HEK293T (cell line): Measurements from ENCODE around the gene OAS2.
"Not testable (repeated sequence)": the region's sequence is repeated elsewhere in the genome, so short reads cannot be mapped to it uniquely, and the experiment has no call there.

Source experiments
- CTCF ChIA-PET: fragments of 350-600 bp; formaldehyde crosslinking; extraction: SDS; loops from one replicate; lab custom pipeline; 2021; ENCODE audit warnings: antibody characterized with exemption, inconsistent platforms; lab: Yijun Ruan, JAX
- POLR2A ChIA-PET: fragments of 350-600 bp; formaldehyde crosslinking; extraction: SDS; loops from one replicate; lab custom pipeline; 2020; ENCODE audit warnings: antibody characterized with exemption, inconsistent platforms; lab: Yijun Ruan, JAX
- DNase-seq: peaks from one replicate; pipeline ENCODE4 v3.0.0; 2012; ENCODE audit warnings: mixed read lengths; ENCODE audit errors: extremely low spot score
- ARNT ChIP-seq: fragments of 450-650 bp; IDR thresholded peaks from 2 replicates; pipeline ENCODE4 v1.6.1; 2017; ENCODE audit warnings: mild to moderate bottlenecking
- BHLHE40 ChIP-seq: fragments of 450-650 bp; IDR thresholded peaks from 2 replicates; pipeline ENCODE4 v1.6.1; 2016; ENCODE audit warnings: mild to moderate bottlenecking, moderate library complexity, borderline replicate concordance
- CTBP1 ChIP-seq: fragments of 450-650 bp; IDR thresholded peaks from 2 replicates; pipeline ENCODE4 v1.6.1; 2016; ENCODE audit warnings: borderline replicate concordance
- ELF4 ChIP-seq: fragments of 450-650 bp; IDR thresholded peaks from 2 replicates; pipeline ENCODE4 v1.6.1; 2017; ENCODE audit warnings: antibody characterized with exemption
- FOXA1 ChIP-seq: fragments of 450-650 bp; IDR thresholded peaks from 2 replicates; pipeline ENCODE4 v1.6.1; 2016; ENCODE audit warnings: mild to moderate bottlenecking
- FOXK2 ChIP-seq: fragments of 450-650 bp; IDR thresholded peaks from 2 replicates; pipeline ENCODE4 v1.6.1; 2016; ENCODE audit warnings: mild to moderate bottlenecking
- FOXM1 ChIP-seq: fragments of 450-650 bp; IDR thresholded peaks from 2 replicates; pipeline ENCODE4 v1.6.1; 2017; ENCODE audit warnings: mild to moderate bottlenecking, borderline replicate concordance
- HDGF ChIP-seq: fragments of 450-650 bp; IDR thresholded peaks from 2 replicates; pipeline ENCODE4 v1.6.1; 2017; ENCODE audit warnings: antibody characterized with exemption, borderline replicate concordance
- L3MBTL2 ChIP-seq: fragments of 450-650 bp; conservative IDR thresholded peaks from 2 replicates; pipeline ENCODE4 v1.6.1; 2016; ENCODE audit warnings: mild to moderate bottlenecking
- LEF1 ChIP-seq: fragments of 450-650 bp; IDR thresholded peaks from 2 replicates; pipeline ENCODE4 v1.6.1; 2017; ENCODE audit warnings: mild to moderate bottlenecking, borderline replicate concordance
- NFRKB ChIP-seq: fragments of 450-650 bp; IDR thresholded peaks from 2 replicates; pipeline ENCODE4 v1.6.1; 2016; ENCODE audit warnings: mild to moderate bottlenecking, moderate library complexity
- SP1 ChIP-seq: fragments of 450-650 bp; IDR thresholded peaks from 2 replicates; pipeline ENCODE4 v1.6.1; 2017
- SUZ12 ChIP-seq: fragments of 450-650 bp; IDR thresholded peaks from 2 replicates; pipeline ENCODE4 v1.6.1; 2016; ENCODE audit warnings: mild to moderate bottlenecking
- TARDBP ChIP-seq: fragments of 450-650 bp; IDR thresholded peaks from 2 replicates; pipeline ENCODE4 v1.6.1; 2016
- ZNF384 ChIP-seq: fragments of 450-650 bp; IDR thresholded peaks from 2 replicates; pipeline ENCODE4 v1.6.1; 2016
- TF ChIP-seq, protein P1 (sequence below): fragments of 450-650 bp; IDR thresholded peaks from 2 replicates; pipeline ENCODE4 v1.6.1; 2016

Gene OAS2

DNA sequence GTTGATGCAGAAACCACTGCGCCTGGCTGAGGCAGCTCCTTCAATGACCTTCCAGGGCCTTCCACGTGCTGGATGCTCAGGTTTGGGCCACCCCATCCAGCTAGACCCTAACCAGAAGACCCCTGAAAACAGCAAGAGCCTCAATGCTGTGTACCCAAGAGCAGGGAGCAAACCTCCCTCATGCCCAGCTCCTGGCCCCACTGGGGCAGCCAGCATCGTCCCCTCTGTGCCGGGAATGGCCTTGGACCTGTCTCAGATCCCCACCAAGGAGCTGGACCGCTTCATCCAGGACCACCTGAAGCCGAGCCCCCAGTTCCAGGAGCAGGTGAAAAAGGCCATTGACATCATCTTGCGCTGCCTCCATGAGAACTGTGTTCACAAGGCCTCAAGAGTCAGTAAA lies 29.5 kb upstream of the OAS2 start:
- CTCF ChIA-PET, result no interaction called here
- POLR2A ChIA-PET, result no interaction called here
- no peak for DNase-seq
- TF ChIP-seq SUZ12, result no peak
- no peak for TF ChIP-seq TARDBP
- TF ChIP-seq FOXK2, result no peak
- no peak for TF ChIP-seq CTBP1
- no peak for TF ChIP-seq FOXA1
- no peak for TF ChIP-seq ZNF384
- TF ChIP-seq ELF4, result no peak
- no peak for TF ChIP-seq NFRKB
- no peak for TF ChIP-seq ARNT
- TF ChIP-seq LEF1, result no peak
- TF ChIP-seq HDGF, result no peak
- no peak for TF ChIP-seq L3MBTL2
- no peak for TF ChIP-seq BHLHE40
- TF ChIP-seq SP1, result no peak
- TF ChIP-seq, protein P1, sequence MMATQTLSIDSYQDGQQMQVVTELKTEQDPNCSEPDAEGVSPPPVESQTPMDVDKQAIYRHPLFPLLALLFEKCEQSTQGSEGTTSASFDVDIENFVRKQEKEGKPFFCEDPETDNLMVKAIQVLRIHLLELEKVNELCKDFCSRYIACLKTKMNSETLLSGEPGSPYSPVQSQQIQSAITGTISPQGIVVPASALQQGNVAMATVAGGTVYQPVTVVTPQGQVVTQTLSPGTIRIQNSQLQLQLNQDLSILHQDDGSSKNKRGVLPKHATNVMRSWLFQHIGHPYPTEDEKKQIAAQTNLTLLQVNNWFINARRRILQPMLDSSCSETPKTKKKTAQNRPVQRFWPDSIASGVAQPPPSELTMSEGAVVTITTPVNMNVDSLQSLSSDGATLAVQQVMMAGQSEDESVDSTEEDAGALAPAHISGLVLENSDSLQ, result no peak

DNA sequence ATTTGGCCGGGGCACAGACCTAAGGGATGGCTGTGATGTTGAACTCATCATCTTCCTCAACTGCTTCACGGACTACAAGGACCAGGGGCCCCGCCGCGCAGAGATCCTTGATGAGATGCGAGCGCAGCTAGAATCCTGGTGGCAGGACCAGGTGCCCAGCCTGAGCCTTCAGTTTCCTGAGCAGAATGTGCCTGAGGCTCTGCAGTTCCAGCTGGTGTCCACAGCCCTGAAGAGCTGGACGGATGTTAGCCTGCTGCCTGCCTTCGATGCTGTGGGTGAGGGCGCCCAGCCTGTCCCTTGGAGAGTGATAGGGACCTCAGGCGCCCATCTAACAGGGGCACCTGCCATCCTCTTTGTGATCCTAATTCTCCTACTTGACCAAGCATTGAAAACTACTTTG lies 27.6 kb upstream of the OAS2 start:
- DNase-seq, result no peak
- CTCF ChIA-PET, result no interaction called here
- no peak for TF ChIP-seq TARDBP
- no peak for TF ChIP-seq ZNF384
- TF ChIP-seq FOXM1, result no peak
- TF ChIP-seq FOXK2, result no peak
- TF ChIP-seq HDGF, result no peak
- no peak for TF ChIP-seq SUZ12
- TF ChIP-seq ELF4, result no peak
- no peak for TF ChIP-seq BHLHE40
- no peak for TF ChIP-seq CTBP1
- no peak for TF ChIP-seq L3MBTL2
- TF ChIP-seq NFRKB, result no peak
- TF ChIP-seq, protein P1, result no peak
- no peak for TF ChIP-seq LEF1
- TF ChIP-seq FOXA1, result no peak
- no peak for TF ChIP-seq ARNT
- no peak for TF ChIP-seq SP1
- POLR2A ChIA-PET, result interaction anchor here (1.2 kb wide), 1 partner anchor 13 kb away, joined by 4 read pairs; the partner anchor contains the start of gene OAS3

DNA sequence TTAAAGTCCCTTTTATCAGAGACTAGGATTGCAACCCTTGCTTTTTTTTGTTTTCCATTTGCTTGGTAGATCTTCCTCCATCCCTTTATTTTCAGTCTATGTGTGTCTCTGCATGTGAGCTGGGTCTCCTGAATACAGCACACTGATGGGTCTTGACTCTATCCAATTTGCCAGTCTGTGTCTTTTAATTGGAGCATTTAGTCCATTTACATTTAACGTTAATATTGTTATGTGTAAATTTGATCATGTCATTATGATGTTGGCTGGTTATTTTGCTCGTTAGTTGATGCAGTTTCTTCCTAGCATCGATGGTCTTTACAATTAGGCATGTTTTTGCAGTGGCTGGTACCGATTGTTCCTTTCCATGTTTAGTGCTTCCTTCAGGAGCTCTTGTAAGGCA lies 21.2 kb upstream of the OAS2 start:
- DNase-seq, POLR2A ChIA-PET, CTCF ChIA-PET: not testable (repeated sequence)

DNA sequence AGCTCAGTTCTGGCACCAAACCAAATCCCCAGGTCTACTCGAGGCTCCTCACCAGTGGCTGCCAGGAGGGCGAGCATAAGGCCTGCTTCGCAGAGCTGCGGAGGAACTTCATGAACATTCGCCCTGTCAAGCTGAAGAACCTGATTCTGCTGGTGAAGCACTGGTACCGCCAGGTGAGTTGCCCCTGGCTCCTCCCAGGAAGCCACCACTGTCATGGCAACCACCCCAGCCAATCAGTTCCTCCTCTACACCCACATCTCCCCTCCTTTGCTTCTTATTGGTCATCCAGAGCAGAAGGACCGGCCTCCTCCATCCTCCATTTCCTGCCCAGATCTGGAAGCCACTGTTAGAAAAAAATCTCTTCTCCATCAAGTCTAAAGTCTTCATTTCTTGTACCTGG lies 17.2 kb upstream of the OAS2 start:
- ChIA-PET CTCF (interaction anchor here (0.6 kb wide), 2 partner anchors 23 to 689 kb away, joined by 3 to 4 read pairs; partner anchors contain the start of gene OAS3), POLR2A (no interaction called here)
- TF ChIP-seq LEF1, result no peak
- no peak for TF ChIP-seq ELF4
- no peak for TF ChIP-seq ARNT
- no peak for TF ChIP-seq FOXM1
- TF ChIP-seq HDGF, result no peak
- no peak for TF ChIP-seq CTBP1
- no peak for TF ChIP-seq L3MBTL2
- no peak for TF ChIP-seq FOXA1
- TF ChIP-seq NFRKB, result no peak
- TF ChIP-seq TARDBP, result no peak
- TF ChIP-seq ZNF384, result no peak
- TF ChIP-seq FOXK2, result no peak
- no peak for TF ChIP-seq SP1
- no peak for TF ChIP-seq BHLHE40
- no peak for TF ChIP-seq SUZ12
- no peak for DNase-seq

DNA sequence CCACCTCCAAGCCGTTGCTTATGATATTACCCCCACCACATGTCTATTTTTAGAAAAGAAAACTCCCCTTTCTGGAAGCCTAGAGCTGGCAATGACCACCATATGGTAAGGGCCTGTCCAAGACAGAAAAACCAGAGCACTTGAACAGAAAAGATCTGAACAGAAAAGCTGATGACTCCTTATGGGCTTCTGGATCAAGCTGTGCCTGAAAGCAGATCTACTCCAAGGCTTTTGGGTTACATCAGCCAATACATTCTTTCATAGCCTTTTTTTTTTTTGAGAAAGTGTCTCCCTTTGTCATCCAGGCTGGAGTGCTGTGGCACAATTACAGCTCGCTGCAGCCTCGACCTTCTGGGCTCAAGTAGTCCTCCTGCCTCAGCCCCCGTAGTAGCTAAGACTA lies 16.8 kb upstream of the OAS2 start:
- DNase-seq, result no peak
- POLR2A ChIA-PET, result no interaction called here
- CTCF ChIA-PET, result interaction anchor here (0.6 kb wide), 1 partner anchor 688 kb away, joined by 4 read pairs; no protein-coding TSS in a partner anchor
- TF ChIP-seq CTBP1 (no peak), SP1 (no peak), HDGF (no peak), ZNF384 (no peak), FOXA1 (no peak), FOXM1 (no peak), BHLHE40 (no peak)
- TF ChIP-seq, protein P1, result no peak

DNA sequence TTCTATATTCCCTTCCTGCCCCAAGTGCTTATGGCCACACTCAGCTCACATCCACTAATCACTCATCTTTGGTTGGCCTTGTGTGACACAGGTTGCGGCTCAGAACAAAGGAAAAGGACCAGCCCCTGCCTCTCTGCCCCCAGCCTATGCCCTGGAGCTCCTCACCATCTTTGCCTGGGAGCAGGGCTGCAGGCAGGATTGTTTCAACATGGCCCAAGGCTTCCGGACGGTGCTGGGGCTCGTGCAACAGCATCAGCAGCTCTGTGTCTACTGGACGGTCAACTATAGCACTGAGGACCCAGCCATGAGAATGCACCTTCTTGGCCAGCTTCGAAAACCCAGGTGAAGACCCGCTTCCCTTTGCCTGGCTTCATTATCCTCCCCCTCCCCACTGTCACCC lies 15.8 kb upstream of the OAS2 start:
- POLR2A ChIA-PET, result no interaction called here
- DNase-seq, result no peak
- CTCF ChIA-PET, result no interaction called here
- TF ChIP-seq FOXM1, result no peak
- no peak for TF ChIP-seq L3MBTL2
- TF ChIP-seq LEF1, result no peak
- no peak for TF ChIP-seq HDGF
- no peak for TF ChIP-seq FOXA1
- TF ChIP-seq SP1, result no peak
- TF ChIP-seq TARDBP, result no peak
- TF ChIP-seq ZNF384, result no peak
- TF ChIP-seq, protein P1, result no peak
- TF ChIP-seq SUZ12, result no peak
- no peak for TF ChIP-seq NFRKB
- TF ChIP-seq BHLHE40, result no peak
- TF ChIP-seq ELF4, result no peak
- TF ChIP-seq ARNT, result no peak
